NCI-H1417 treated with DMSO at 0.1 percent for 48 hours (cell line): ENCODE measurements around the gene CFAP251.
"Not testable (repeated sequence)": the region's sequence is repeated elsewhere in the genome, so short reads cannot be mapped to it uniquely, and the experiment has no call there.

Experiments
- DNase-seq: peaks from one replicate; lab custom pipeline; 2025; lab: John Stamatoyannopoulos, UW

CFAP251 gene

GRCh38 chr12:122026706-122027333 is 108.4 kb downstream of the CFAP251 start:
- no peak for DNase-seq

- DNase-seq, result no peak
These were observed 109.9 kb downstream of the CFAP251 start for GRCh38 chr12:122028165-122028904.

- no peak for DNase-seq
These were observed 110.6 kb downstream of the CFAP251 start for GRCh38 chr12:122028905-122029560.

- no peak for DNase-seq
These were observed 111.4 kb downstream of the CFAP251 start for GRCh38 chr12:122029620-122030423.

GRCh38 chr12:122030424-122031035 is 112.1 kb downstream of the CFAP251 start:
- no peak for DNase-seq

- no peak for DNase-seq
These were observed 113.2 kb downstream of the CFAP251 start for GRCh38 chr12:122031342-122032216.

- DNase-seq, result no peak
These were observed 114.2 kb downstream of the CFAP251 start for GRCh38 chr12:122032580-122032979.

GRCh38 chr12:122035292-122035691 is 116.9 kb downstream of the CFAP251 start:
- DNase-seq, result no peak

- DNase-seq, result no peak
These were observed 117.8 kb downstream of the CFAP251 start for GRCh38 chr12:122036153-122036552.

GRCh38 chr12:122040579-122041386 is 122.4 kb downstream of the CFAP251 start:
- no peak for DNase-seq

- not testable (repeated sequence) for DNase-seq
These were observed 123.1 kb downstream of the CFAP251 start for GRCh38 chr12:122041458-122041857.

GRCh38 chr12:122042910-122043309 is 124.5 kb downstream of the CFAP251 start:
- no peak for DNase-seq

GRCh38 chr12:122043476-122043875 is 125.1 kb downstream of the CFAP251 start:
- no peak for DNase-seq

- no peak for DNase-seq
These were observed 126.9 kb downstream of the CFAP251 start for GRCh38 chr12:122045262-122045661.

- no peak for DNase-seq
These were observed 127.8 kb downstream of the CFAP251 start for GRCh38 chr12:122046145-122046544.

- no peak for DNase-seq
These were observed 129.8 kb downstream of the CFAP251 start for GRCh38 chr12:122048151-122048550.

GRCh38 chr12:122049827-122050226 is 131.4 kb downstream of the CFAP251 start:
- no peak for DNase-seq

- DNase-seq, result no peak
These were observed 132.3 kb downstream of the CFAP251 start for GRCh38 chr12:122050706-122051105.

GRCh38 chr12:122051231-122051876 is 133.0 kb downstream of the CFAP251 start:
- no peak for DNase-seq
